Urinary bladder (tissue), 4 donors: ENCODE measurements around the gene FPR2. TPM values are rescaled to one million over a fixed set of nuclear protein-coding genes. Genes with fewer than 3 reads are reported as not detected.
A peak's percentile ranks its signal among the peaks of the same experiment; 100 is the strongest.
"Not testable (repeated sequence)": the region's sequence is repeated elsewhere in the genome, so short reads cannot be mapped to it uniquely, and the experiment has no call there.

Source experiments
- DNase-seq: peaks from one replicate; pipeline ENCODE4 v3.0.0-alpha.2; 2015; ENCODE audit errors: extremely low spot score
- H3K27ac ChIP-seq: one replicate; pipeline ENCODE4 v1.5.1; 2013; ENCODE audit warnings: low read depth, mild to moderate bottlenecking, moderate library complexity
- H3K36me3 ChIP-seq: one replicate; pipeline ENCODE4 v1.6.1; 2013; ENCODE audit warnings: mild to moderate bottlenecking, moderate library complexity; ENCODE audit not compliant: insufficient read depth
- H3K4me1 ChIP-seq: one replicate; pipeline ENCODE4 v1.6.1; 2013; ENCODE audit warnings: mild to moderate bottlenecking, moderate library complexity; ENCODE audit not compliant: insufficient read depth
- H3K4me3 ChIP-seq: one replicate; pipeline ENCODE4 v1.5.1; 2013; ENCODE audit warnings: low read depth, low read length
- WGBS: extraction: QIAGEN DNeasy Blood & Tissue Kit; methylation state at CpG from one replicate; pipeline ENCODE4 v1.1.7; 2013; 5-methylcytosine and 5-hydroxymethylcytosine counted together
- polyA plus RNA-seq: library from polyadenylated mRNA; stranded (reverse); fragments of 200-250 nt; gene quantifications from one replicate; pipeline ENCODE4 v1.2.3, GENCODE V29; 2013
- total RNA-seq: library from RNA; depleted of rRNA; stranded (reverse); fragments of >200 nt; gene quantifications from one replicate; pipeline ENCODE4 v1.2.3, GENCODE V29; 2014
- donor health status: healthy with polysubstance abuse.
- donor health status: healthy.

FPR2 gene
- total and polyA plus RNA-seq, 2 donors: 1.0 to 4.9 TPM

DNA sequence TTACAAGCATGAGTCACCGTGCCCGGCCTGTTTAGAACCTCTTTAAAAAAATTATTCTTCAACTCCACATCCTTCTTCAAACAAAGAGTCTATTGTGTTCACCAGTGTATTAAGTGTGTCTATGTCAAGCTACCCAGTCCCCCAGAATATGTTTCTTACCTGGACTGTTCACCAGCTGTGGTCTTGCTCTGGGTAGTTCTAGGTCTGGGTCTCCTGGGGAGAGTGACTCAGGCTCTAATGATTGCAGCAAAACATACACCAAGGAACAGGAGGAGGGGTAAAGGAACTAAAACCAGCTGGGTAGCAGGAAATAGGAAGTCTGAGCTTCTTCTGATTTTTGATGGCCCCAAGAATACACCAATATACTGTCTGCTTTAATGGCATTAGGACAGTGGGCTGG is 9.3 kb upstream of the FPR2 start, which contains the start of gene FPR1:
Gene FPR1 (minus strand): TSS at position 224 of the 400 bp plus-strand sequence. CDS start 4,884 bp downstream, outside the sequence.
- WGBS: 83% methylated on average over 2 of the region's 2 CpGs
- Histone ChIP-seq H3K27ac (no peak within 1 kb of the TSS), H3K4me1 (no peaks in the 10 kb centered on the region), H3K36me3 (no peaks in the 10 kb centered on the region), H3K4me3 (no peak within 1 kb of the TSS)
- no peak for DNase-seq

DNA sequence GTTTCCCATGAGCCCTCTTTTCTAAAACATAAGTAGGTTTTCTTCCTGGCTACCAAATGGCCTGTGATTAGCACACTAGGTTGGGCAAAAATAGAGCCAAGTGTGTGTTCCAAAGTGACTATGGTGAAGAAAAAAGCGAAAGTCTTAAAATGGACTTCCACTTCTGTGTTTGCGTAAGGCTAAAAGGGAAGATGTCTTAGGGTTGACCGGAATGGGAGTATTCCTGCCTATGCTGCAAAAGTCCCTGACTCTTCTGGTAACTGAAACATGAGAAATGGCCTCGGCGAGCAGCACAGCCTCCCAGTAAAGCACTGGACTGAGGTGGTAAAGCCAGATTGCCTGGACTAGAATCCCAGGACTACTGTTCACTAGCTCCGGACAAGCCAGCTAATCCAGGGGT is 6.9 kb upstream of the FPR2 start:
- WGBS: 88% methylated on average over 6 of the region's 6 CpGs
- DNase-seq: no peak
- Histone ChIP-seq H3K4me1 (no peaks in the 10 kb centered on the region), H3K36me3 (no peaks in the 10 kb centered on the region), H3K4me3 (no peak overlapping the region), H3K27ac (no peak overlapping the region)

DNA sequence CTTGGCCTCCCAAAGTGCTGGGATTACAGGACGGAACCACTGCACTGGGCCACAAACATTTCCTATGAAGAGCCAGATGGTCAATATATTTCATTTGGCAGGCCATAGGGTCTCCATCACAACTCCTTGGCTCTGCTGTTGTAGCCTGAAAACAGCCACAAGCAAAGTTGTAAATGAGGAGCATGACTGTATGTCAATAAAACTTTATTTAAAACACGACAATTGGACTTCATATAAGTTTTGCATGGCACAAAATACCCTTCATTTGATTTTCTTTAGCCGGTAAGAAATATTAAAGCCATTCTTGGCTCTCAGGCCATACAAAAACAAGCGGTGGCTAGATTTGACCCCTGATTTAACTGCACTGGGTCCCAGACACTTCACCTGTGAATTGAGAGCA is 6.2 kb upstream of the FPR2 start:
- Histone ChIP-seq H3K4me3 (no peak overlapping the region), H3K27ac (no peak overlapping the region), H3K4me1 (no peaks in the 10 kb centered on the region), H3K36me3 (no peaks in the 10 kb centered on the region)
- no peak for DNase-seq
- 84% methylated on average over 4 of the region's 4 CpGs for WGBS

DNA sequence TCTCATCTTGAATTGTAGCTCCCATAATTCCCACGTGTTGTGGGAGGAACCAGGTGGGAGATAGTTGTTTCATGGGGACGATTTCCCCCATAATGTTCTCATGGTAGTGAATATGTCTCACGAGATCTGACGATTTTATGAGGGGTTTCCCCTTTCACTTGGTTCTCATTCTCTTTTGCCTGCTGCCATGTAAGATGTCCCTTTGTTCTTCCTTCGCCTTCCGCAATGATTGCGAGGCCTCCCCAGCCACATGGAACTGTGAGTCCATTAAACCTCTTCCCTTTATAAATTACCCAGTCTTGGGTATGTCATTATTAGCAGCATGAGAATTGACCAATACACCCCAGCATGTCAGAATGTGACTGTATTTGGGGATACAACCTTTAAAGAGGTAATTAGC is 5.4 kb upstream of the FPR2 start:
- Histone ChIP-seq H3K4me3 (no peak overlapping the region), H3K27ac (no peak overlapping the region), H3K36me3 (no peaks in the 10 kb centered on the region), H3K4me1 (no peaks in the 10 kb centered on the region)
- no peak for DNase-seq
- WGBS: 84% methylated on average over 7 of the region's 7 CpGs

DNA sequence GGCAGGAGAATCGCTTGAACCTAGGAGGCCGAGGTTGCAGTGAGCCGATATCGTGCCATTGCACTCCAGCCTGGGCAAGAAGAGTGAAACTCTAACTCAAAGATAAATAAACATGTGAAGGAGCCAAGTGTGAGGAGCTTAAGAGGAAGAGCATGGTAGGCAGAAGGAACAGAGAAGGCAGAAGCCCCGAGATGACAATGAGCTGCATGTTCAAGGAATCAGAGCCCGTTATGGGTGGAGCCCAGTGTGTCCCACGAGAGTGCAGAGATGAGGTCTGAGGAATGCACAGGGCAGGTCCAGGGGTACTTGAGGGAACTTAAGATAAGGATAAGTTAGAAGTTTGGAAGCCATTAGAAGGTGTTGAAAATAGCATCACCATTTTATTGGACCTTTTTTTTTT is 716 bp downstream of the FPR2 start:
- DNase-seq: no peak
- Histone ChIP-seq H3K4me1 (no peaks in the 10 kb centered on the region), H3K36me3 (no peaks in the 10 kb centered on the region), H3K4me3 (no peak overlapping the region), H3K27ac (no peak overlapping the region)
- 85% methylated on average over 7 of the region's 7 CpGs for WGBS

DNA sequence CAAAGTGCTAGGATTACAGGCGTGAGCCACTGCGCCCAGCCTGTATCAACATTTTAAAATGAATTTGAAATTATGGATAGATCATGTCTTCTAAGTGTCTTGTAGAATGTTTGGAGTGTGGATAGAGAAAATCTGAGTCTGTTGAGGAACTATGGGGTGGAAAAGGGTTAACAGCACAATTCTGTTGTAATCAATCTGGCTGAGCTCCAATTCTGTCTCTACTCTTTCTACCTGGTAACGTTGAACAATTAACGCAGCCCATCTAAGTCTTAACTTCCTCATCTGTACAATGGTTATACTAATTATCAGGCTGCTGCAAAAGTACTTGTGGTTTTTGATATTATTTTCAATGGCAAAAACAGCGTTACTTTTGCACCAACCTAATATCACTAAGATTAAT is 4.1 kb downstream of the FPR2 start:
- Histone ChIP-seq H3K4me3 (no peak overlapping the region), H3K27ac (no peak overlapping the region), H3K4me1 (no peaks in the 10 kb centered on the region), H3K36me3 (no peaks in the 10 kb centered on the region)
- 61% methylated on average over 5 of the region's 5 CpGs for WGBS
- no peak for DNase-seq

DNA sequence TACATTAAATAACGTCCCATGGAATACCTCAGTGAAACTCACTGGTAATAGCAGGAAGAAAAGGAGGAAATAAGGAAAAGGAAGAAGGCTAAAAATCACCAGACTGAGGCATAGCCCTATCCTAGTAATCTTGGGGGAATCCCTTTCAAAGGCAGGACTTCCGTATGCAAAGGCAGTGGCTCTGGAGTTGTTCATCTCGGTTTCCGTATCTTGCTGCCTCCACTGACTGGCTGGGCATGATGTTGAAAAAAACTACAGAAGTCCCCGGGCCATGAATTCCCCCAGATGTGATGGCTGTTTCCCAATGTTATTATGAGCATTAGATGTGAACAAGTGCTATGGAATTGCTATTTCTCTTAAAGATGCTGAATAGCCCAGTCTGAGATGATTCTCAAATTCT is 5.5 kb downstream of the FPR2 start:
- no peaks in the 10 kb centered on the region for H3K4me1 ChIP-seq
- WGBS: 60% methylated on average over 5 of the region's 5 CpGs
- no peak overlapping the region for H3K4me3 ChIP-seq
- no peak overlapping the region for H3K27ac ChIP-seq
- no peaks in the 10 kb centered on the region for H3K36me3 ChIP-seq
- DNase-seq: no peak

DNA sequence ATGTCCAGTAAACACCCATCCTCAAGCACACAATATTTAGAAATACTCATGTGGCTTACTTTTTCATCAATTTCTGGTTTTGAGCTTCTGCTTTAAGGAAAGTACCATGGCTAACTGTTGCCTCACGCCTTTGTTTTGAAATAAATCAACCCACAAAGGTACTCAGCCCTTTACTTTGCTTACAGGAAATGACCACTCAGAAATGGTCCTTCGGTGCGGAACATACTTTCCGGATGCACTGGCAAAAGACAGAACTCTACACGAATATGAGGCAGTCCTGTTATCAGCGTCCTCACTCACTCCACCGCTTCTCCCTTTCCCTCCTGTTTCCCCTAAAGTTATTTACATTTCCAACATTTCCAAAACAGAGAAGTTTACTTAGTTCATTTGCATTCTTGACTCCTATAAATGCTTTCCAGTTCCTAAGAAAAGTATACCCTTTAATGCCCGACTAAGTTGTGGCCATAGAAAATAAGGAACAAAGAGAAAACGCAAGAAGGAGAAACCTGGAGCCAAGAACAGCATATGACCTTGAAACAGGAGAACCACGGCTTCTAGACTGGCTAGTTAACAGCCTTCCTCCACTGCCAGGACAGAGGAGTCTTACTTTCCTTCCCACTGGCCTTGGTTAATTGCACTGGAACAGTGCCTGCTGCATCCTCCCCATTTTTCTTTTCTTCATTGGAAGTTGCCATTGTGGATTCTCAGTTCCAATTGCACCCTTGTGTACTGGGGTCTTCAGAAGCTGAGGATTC is 10.6 kb downstream of the FPR2 start:
- no peaks in the 10 kb centered on the region for H3K36me3 ChIP-seq

DNA sequence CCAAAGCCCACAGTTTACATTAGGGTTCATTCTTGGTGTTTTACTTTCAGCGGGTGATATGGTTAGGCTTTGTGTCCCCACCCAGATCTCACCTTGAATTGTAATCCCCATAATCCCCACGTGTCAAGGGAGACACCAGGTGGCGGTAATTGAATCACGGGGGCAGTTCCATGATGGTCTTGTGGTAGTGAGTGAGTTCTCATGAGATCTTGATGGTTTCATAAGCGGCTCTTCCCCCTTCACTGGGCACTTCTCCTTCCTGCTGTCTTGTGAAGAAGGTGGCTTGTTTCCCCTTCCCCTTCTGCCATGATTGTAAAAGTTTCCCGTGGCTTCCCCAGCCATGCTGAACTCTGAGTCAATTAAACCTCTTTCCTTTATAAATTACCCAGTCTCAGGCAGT is 12.0 kb downstream of the FPR2 start:
- H3K4me3 ChIP-seq: no peak overlapping the region
- H3K4me1 ChIP-seq: no peaks in the 10 kb centered on the region
- no peaks in the 10 kb centered on the region for H3K36me3 ChIP-seq
- no peak for DNase-seq
- H3K27ac ChIP-seq: no peak overlapping the region
- 57% methylated on average over 6 of the region's 6 CpGs for WGBS

More for the DNA sequence above, 10.6 kb downstream of the FPR2 start:
- DNase-seq: no peak
- no peak overlapping the region for H3K4me3 ChIP-seq
- WGBS: 55% methylated on average over 10 of the region's 10 CpGs
- no peak overlapping the region for H3K27ac ChIP-seq
- no peaks in the 10 kb centered on the region for H3K4me1 ChIP-seq

DNA sequence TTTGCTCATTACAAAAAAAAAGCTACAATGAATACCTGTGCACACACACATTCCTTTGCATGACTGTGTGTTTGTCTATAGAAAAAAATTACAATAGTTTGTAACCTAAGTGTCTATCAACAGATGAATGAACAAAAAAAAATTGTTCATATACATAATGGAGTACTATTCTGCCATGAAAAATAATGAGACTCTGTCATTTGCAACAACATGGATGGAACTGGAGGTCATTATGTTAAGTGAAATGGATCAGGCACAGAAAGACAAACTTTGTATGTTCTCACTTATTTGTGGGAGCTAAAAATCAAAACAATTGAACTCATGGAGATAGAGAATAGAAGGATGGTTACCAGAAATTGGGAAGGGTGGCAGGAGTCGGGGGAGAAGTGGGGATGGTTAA is 15.6 kb downstream of the FPR2 start:
- H3K36me3 ChIP-seq, DNase-seq, H3K4me3 ChIP-seq, H3K27ac ChIP-seq, H3K4me1 ChIP-seq: not testable (repeated sequence)
- 96% methylated on average over 1 of the region's 1 CpG for WGBS

DNA sequence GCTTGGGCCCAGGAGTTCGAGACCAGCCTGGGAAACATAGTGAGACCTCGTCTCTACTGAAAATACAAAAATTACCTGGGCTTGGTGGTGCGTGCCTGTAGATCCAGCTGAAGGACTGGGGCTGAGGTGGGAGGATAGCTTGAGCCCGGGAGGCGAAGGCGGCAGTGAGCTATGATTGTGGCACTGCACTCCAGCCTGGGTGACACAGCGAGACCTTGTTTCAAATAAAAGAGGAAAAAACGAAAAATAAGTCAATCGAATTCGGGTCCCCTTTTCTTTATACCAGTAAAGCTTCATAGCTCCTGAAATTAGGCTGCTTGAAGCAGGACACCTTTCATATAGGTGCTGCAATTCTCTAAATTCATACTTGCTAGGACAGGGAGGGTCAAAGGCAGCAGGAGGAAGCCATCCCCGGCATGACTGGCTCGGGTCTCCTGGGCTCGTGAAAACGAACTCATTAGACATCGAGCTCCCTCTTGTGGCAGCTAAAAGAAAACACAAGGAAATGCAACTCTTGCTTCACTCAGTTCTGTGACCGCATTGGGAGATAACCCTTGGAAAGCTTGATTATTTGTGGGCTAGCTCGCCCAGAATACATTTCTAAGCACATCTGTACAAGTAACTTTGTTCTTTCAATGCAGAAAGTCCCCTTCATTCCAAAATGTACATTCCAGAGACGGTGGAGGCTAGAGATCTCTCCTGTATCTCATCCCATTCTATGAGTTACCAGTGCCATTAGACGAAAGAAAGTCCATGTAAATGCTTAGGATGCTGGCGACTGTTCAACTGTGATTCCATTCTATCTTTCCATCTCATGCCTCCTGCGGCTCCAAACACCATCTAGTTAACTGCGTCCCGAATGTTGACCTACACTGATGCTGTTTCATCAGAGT is 16.8 kb downstream of the FPR2 start:
- Histone ChIP-seq H3K4me3 (no peak overlapping the region), H3K4me1 (no peaks in the 10 kb centered on the region), H3K36me3 (no peaks in the 10 kb centered on the region), H3K27ac (no peak overlapping the region)
- DNase-seq: peak; percentile 59
- WGBS: 26% methylated on average over 23 of the region's 23 CpGs

DNA sequence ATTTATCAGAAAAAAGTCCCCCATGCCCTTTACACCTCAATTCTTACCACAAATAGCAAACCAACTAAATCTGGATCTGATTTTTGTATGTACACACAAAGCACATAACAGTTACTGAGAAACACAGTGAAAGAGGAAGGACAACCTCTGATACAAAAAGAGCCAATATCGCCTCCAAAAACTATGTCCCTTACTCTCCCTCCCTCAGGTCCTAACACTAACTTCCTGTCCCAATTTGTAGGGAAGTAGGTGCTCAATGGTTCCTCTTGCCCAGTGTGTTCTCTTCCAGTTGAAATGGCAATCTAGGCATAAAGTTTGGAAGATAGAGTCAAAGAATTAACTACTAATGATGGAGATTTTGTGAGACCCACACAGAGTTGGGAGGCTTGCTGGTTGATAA is 18.2 kb downstream of the FPR2 start:
- Histone ChIP-seq H3K36me3 (no peaks in the 10 kb centered on the region), H3K27ac (no peak overlapping the region), H3K4me1 (no peaks in the 10 kb centered on the region), H3K4me3 (no peak overlapping the region)
- no peak for DNase-seq
- 64% methylated on average over 1 of the region's 1 CpG for WGBS

DNA sequence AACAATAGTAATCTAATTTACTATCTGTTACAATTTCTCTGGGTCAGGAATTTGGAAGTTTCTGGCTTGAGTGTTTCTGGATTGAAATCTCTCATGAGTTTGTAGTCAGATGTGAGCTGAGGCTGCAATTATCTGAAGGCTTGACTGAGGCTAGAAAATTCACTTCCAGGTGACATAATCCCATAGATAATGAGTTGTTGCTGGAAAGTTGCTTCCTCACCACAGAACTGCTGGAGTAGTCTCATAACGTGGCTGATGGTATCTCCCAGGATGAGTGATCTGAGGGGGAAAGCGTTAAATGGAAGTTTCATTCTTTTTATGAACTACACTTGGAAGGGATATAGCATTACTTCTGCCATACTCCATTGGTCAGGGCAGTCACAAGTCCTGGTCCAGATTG is 18.7 kb downstream of the FPR2 start:
- Histone ChIP-seq H3K36me3 (no peaks in the 10 kb centered on the region), H3K4me3 (no peak overlapping the region), H3K4me1 (no peaks in the 10 kb centered on the region), H3K27ac (no peak overlapping the region)
- WGBS: 29% methylated on average over 2 of the region's 2 CpGs
- no peak for DNase-seq

DNA sequence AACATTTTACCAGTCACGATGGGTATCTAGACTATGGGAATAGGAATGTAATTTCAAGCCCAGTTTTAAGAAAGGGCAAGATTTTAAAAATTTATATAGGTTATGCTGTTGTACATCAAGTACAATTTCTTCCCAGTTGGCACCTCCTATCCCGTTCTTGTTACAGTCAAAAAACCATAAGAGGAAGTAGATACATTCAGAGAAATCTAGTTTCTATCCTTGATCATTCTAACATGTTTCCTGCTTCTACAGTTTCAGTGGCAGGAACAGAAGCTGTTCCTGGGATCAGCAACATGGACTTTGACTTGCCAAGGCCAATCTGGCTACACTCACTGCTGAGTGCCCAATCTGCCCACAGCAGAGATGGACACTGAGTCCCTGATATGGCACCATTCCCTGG is 19.3 kb downstream of the FPR2 start:
- WGBS: 46% methylated on average over 2 of the region's 2 CpGs
- Histone ChIP-seq H3K27ac (no peak overlapping the region), H3K36me3 (no peaks in the 10 kb centered on the region), H3K4me3 (no peak overlapping the region), H3K4me1 (no peaks in the 10 kb centered on the region)
- DNase-seq: no peak
